HepG2 (cell line): ENCODE data around the gene MCRIP2. TPM values are rescaled to one million over a fixed set of nuclear protein-coding genes. Genes with fewer than 3 reads are reported as not detected.

Experiments
- DMTF1 ChIP-seq: sonication (generic); formaldehyde crosslinking; IDR thresholded peaks from 2 replicates; pipeline ENCODE4 v1.4.0; 2020; ENCODE audit warnings: mild to moderate bottlenecking, missing genetic modification reagents
- HIVEP1 ChIP-seq: sonication (generic); formaldehyde crosslinking; IDR thresholded peaks from 2 replicates; pipeline ENCODE4 v1.4.0; 2020; ENCODE audit warnings: mild to moderate bottlenecking, missing genetic modification reagents
- HNRNPUL1 ChIP-seq: fragments of 200-400 bp; formaldehyde crosslinking; IDR thresholded peaks from 2 replicates; pipeline ENCODE4 v1.6.1; 2017; ENCODE audit warnings: low read depth, mild to moderate bottlenecking, low read length, moderate library complexity
- HOMEZ ChIP-seq: IDR thresholded peaks from 2 replicates; pipeline ENCODE4 v1.6.1; 2016; ENCODE audit warnings: low read depth
- IKZF4 ChIP-seq: sonication (generic); formaldehyde crosslinking; IDR thresholded peaks from 2 replicates; pipeline ENCODE4 v1.5.1; 2020; ENCODE audit warnings: borderline replicate concordance, mild to moderate bottlenecking, low read depth, missing genetic modification reagents; ENCODE audit errors: not compliant biosample characterization
- KLF11 ChIP-seq: IDR thresholded peaks from 2 replicates; pipeline ENCODE4 v1.6.1; 2016; ENCODE audit warnings: missing compliant biosample characterization
- PHF5A ChIP-seq: IDR thresholded peaks from one replicate; pipeline ENCODE4 v1.6.1; 2018; ENCODE audit warnings: low read depth, missing genetic modification reagents; ENCODE audit not compliant: unreplicated experiment
- TCF7 ChIP-seq: sonication (generic); IDR thresholded peaks from 2 replicates; pipeline ENCODE4 v1.6.1; 2016; ENCODE audit warnings: antibody characterized with exemption, low read depth
- ZNF574 ChIP-seq: sonication (generic); formaldehyde crosslinking; IDR thresholded peaks from 2 replicates; pipeline ENCODE4 v1.4.0; 2020; ENCODE audit warnings: missing genetic modification reagents
- polyA plus RNA-seq, 8 experiments: library from polyadenylated mRNA; depleted of rRNA in 3 of 8; stranded (reverse) in 7 of 8; unstranded in 1 of 8; fragments of >200 nt; fragmentation: Illumina TruSeq in 4 of 8; extraction: Trizol in 4 of 8; gene quantifications; 2 replicates each; pipeline versions ENCODE4 v1.2.1 to v1.2.3, GENCODE V29; 2011 to 2016; ENCODE audit warnings: low read depth in 4 of 8, missing spikeins in 1 of 8, mixed read lengths in 1 of 8; ENCODE audit not compliant: insufficient read depth in 1 of 8
- total RNA-seq, 5 experiments: library from RNA; depleted of rRNA; stranded (reverse); fragments of >200 nt; fragmentation: Illumina TruSeq; extraction: Trizol; gene quantifications; 2 replicates each; pipeline ENCODE4 v1.2.3, GENCODE V29; 2016; ENCODE audit warnings: low read depth in 1 of 5
- TF ChIP-seq, protein P1 (sequence below): sonication (generic); formaldehyde crosslinking; IDR thresholded peaks from 2 replicates; pipeline ENCODE4 v1.5.1; 2020; ENCODE audit warnings: mild to moderate bottlenecking, missing genetic modification reagents, moderate library complexity

Gene MCRIP2
- total and polyA plus RNA-seq, 2 of the 13 experiments (the other 11 are each of a cell fraction or from before 2014, with no cell fraction given): 39.6 to 76.7 TPM

- no peak for TF ChIP-seq DMTF1 (CRISPR knock-in tag)
- no peak for TF ChIP-seq HNRNPUL1
- TF ChIP-seq HOMEZ: no peak
- peak; percentile 53; the same call in 1 of the 2 replicates for TF ChIP-seq ZNF574 (CRISPR knock-in tag)
- TF ChIP-seq, protein P1, sequence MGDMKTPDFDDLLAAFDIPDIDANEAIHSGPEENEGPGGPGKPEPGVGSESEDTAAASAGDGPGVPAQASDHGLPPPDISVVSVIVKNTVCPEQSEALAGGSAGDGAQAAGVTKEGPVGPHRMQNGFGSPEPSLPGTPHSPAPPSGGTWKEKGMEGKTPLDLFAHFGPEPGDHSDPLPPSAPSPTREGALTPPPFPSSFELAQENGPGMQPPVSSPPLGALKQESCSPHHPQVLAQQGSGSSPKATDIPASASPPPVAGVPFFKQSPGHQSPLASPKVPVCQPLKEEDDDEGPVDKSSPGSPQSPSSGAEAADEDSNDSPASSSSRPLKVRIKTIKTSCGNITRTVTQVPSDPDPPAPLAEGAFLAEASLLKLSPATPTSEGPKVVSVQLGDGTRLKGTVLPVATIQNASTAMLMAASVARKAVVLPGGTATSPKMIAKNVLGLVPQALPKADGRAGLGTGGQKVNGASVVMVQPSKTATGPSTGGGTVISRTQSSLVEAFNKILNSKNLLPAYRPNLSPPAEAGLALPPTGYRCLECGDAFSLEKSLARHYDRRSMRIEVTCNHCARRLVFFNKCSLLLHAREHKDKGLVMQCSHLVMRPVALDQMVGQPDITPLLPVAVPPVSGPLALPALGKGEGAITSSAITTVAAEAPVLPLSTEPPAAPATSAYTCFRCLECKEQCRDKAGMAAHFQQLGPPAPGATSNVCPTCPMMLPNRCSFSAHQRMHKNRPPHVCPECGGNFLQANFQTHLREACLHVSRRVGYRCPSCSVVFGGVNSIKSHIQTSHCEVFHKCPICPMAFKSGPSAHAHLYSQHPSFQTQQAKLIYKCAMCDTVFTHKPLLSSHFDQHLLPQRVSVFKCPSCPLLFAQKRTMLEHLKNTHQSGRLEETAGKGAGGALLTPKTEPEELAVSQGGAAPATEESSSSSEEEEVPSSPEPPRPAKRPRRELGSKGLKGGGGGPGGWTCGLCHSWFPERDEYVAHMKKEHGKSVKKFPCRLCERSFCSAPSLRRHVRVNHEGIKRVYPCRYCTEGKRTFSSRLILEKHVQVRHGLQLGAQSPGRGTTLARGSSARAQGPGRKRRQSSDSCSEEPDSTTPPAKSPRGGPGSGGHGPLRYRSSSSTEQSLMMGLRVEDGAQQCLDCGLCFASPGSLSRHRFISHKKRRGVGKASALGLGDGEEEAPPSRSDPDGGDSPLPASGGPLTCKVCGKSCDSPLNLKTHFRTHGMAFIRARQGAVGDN (CRISPR knock-in tag): peak; percentile 82
- TF ChIP-seq IKZF4 (CRISPR knock-in tag): no peak
- no peak; the same call in 1 of the 2 replicates for TF ChIP-seq KLF11 (CRISPR knock-in tag)
- TF ChIP-seq HIVEP1 (CRISPR knock-in tag): no peak
- TF ChIP-seq TCF7: no peak
- no peak for TF ChIP-seq PHF5A (CRISPR knock-in tag)
Measured at GRCh38 chr16:645852-646678, 4.4 kb downstream of the MCRIP2 start (continued).
